Testis (tissue), 3 donors: ENCODE results near the gene MTMR3. TPM values are rescaled to one million over a fixed set of nuclear protein-coding genes. Genes with fewer than 3 reads are reported as not detected.

ENCODE experiments used
- DNase-seq: peaks from one replicate; pipeline ENCODE4 v3.0.0-alpha.2; 2019
- H3K27ac ChIP-seq, 2 donors: fragments of 200-600 bp; sonication (generic); one replicate each; pipeline ENCODE4 v1.5.1; 2019
- H3K27me3 ChIP-seq: fragments of 200-600 bp; sonication (generic); one replicate; pipeline ENCODE4 v1.5.1; 2019
- H3K36me3 ChIP-seq: fragments of 200-600 bp; sonication (generic); one replicate; pipeline ENCODE4 v1.5.1; 2017; ENCODE audit warnings: low read depth; ENCODE audit errors: missing control alignments
- H3K4me1 ChIP-seq: fragments of 200-600 bp; sonication (generic); one replicate; pipeline ENCODE4 v1.5.1; 2019
- H3K4me3 ChIP-seq, 2 donors: fragments of 200-600 bp; sonication (generic); one replicate each; pipeline ENCODE4 v1.5.1; 2017 to 2019
- H3K9me3 ChIP-seq: fragments of 200-600 bp; sonication (generic); one replicate; pipeline ENCODE4 v1.5.1; 2017
- CTCF ChIP-seq, 3 experiments: fragments of 450-650 bp in 2 of 3; fragments of 200-600 bp in 1 of 3; sonication (generic) in 1 of 3; IDR thresholded peaks; one replicate each; pipeline ENCODE4 v1.5.1; 2016 to 2019; ENCODE audit warnings: antibody characterized with exemption in 3 of 3, mild to moderate bottlenecking in 2 of 3, moderate library complexity in 1 of 3
- POLR2A ChIP-seq: fragments of 450-650 bp; IDR thresholded peaks from one replicate; pipeline ENCODE4 v1.6.1; 2017; ENCODE audit warnings: antibody characterized with exemption, mild to moderate bottlenecking, moderate library complexity
- WGBS, 2 donors: methylation state at CpG; one replicate each; pipeline ENCODE4 v1.1.5; 2018; 5-methylcytosine and 5-hydroxymethylcytosine counted together
- intact Hi-C: fragments of 100-400 bp; cut with DNase I; formaldehyde crosslinking; loops from one replicate; pipeline ENCODE4 v1.15.1; 2023; ENCODE audit warnings: low total_unique reads
- polyA plus RNA-seq: library from polyadenylated mRNA; stranded (reverse); fragments of 350-450 nt; fragmentation: Illumina TruSeq; extraction: RNeasy Lipid Tissue Mini Kit (QIAGEN cat#74804); gene quantifications from one replicate; pipeline ENCODE4 v1.2.3, GENCODE V29; 2014; ENCODE audit warnings: low read depth, low replicate concordance; ENCODE audit not compliant: insufficient read depth
- total RNA-seq, 2 donors: library from RNA; depleted of rRNA; stranded (reverse); fragments of >200 nt; gene quantifications; one replicate each; pipeline ENCODE4 v1.2.3, GENCODE V29; 2016

The MTMR3 gene
- total and polyA plus RNA-seq, 3 donors from 2014 or later = 75.2 to 137 (median 130) TPM

- no peak for TF ChIP-seq POLR2A
- no peak for TF ChIP-seq CTCF (IDR thresholded peaks at IDR 0.05)
- H3K4me3 ChIP-seq = no peak overlapping the region
- no peaks in the 10 kb centered on the region for H3K27me3 ChIP-seq
- intact Hi-C loops = no loop called here
- no peak overlapping the region for H3K27ac ChIP-seq
- 41 to 66% methylated on average over 3 of the region's 3 CpGs for WGBS, 2 donors
- H3K36me3 ChIP-seq = no peaks in the 10 kb centered on the region
- H3K4me1 ChIP-seq = no peaks in the 10 kb centered on the region
- DNase-seq = no peak
- no peaks in the 10 kb centered on the region for H3K9me3 ChIP-seq
These were observed 179.3 kb downstream of the MTMR3 start for GRCh38 chr22:30062259-30062658.

- TF ChIP-seq CTCF (IDR thresholded peaks at IDR 0.05) (no peak), POLR2A (no peak)
- Histone ChIP-seq H3K4me1 (no peaks in the 10 kb centered on the region), H3K36me3 (no peaks in the 10 kb centered on the region), H3K27me3 (no peaks in the 10 kb centered on the region), H3K9me3 (no peaks in the 10 kb centered on the region), H3K4me3 (no peak overlapping the region), H3K27ac (no peak overlapping the region)
- intact Hi-C loops = no loop called here
- WGBS, 2 donors = 82 to 93% methylated on average over 1 of the region's 1 CpG
- no peak for DNase-seq
These were observed 180.0 kb downstream of the MTMR3 start for GRCh38 chr22:30062950-30063349.

- intact Hi-C loops = no loop called here
- TF ChIP-seq CTCF (IDR thresholded peaks at IDR 0.05) = no peak
- TF ChIP-seq POLR2A = no peak
- Histone ChIP-seq H3K4me1 (no peaks in the 10 kb centered on the region), H3K9me3 (no peaks in the 10 kb centered on the region), H3K27ac (no peak overlapping the region), H3K36me3 (no peaks in the 10 kb centered on the region), H3K4me3 (no peak overlapping the region), H3K27me3 (no peaks in the 10 kb centered on the region)
- no peak for DNase-seq
These were observed 181.2 kb downstream of the MTMR3 start for GRCh38 chr22:30064172-30064571.

- no peak overlapping the region for H3K27ac ChIP-seq
- H3K27me3 ChIP-seq = no peaks in the 10 kb centered on the region
- H3K9me3 ChIP-seq = no peaks in the 10 kb centered on the region
- no peak overlapping the region for H3K4me3 ChIP-seq
- TF ChIP-seq CTCF (IDR thresholded peaks at IDR 0.05) (no peak), POLR2A (no peak)
- 83 to 85% methylated on average over 2 of the region's 2 CpGs for WGBS, 2 donors
- no peaks in the 10 kb centered on the region for H3K36me3 ChIP-seq
- no peaks in the 10 kb centered on the region for H3K4me1 ChIP-seq
- intact Hi-C loops = no loop called here
- no peak for DNase-seq
These were observed 190.8 kb downstream of the MTMR3 start for GRCh38 chr22:30073743-30074142.

GRCh38 chr22:30074147-30074546 is 191.2 kb downstream of the MTMR3 start:
- Histone ChIP-seq H3K36me3 (no peaks in the 10 kb centered on the region), H3K4me1 (no peaks in the 10 kb centered on the region), H3K4me3 (no peak overlapping the region), H3K27ac (no peak overlapping the region), H3K27me3 (no peaks in the 10 kb centered on the region), H3K9me3 (no peaks in the 10 kb centered on the region)
- DNase-seq = no peak
- 74 to 77% methylated on average over 3 of the region's 3 CpGs for WGBS, 2 donors
- no peak for TF ChIP-seq POLR2A
- intact Hi-C loops = no loop called here
